ENCODE results near the gene ZNF283.
"Not testable (repeated sequence)": the region's sequence is repeated elsewhere in the genome, so short reads cannot be mapped to it uniquely, and the experiment has no call there.

ZNF283 gene

DNA sequence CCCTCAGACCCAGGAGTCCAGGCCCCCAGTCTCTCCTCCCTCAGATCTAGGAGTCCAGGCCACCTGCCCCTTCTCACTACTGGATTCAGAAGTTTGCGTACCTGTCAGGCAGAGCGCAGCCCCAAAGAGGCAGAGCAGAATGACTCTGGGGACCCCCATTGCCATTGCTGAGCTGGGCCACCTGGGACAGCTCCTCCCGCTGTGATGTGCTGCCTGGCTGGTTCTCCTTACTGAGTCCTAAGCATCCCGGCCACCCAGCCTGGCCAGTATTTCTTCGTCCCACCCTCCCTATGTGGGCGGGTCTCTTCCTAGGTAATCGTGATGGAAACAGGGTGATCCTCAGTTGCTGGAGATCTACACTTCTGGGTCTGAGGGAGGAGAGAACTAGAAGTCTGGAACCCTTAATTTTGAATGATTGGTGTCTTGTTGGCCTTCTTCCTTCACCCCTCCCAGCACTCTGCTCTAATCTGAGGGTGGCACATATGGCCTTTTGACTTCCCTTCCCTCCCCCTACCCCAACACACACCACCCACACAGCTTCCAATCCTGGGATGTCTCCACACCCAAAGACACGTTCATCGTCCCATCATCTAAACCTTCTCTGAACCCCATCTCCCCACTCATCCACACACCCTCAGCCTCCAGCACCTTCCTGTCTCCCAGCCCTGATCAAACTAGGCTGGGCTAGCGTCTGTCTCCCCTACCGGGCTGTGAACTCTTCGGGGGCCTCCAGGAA, 24.7 kb upstream of the ZNF283 start, which contains the start of gene LYPD5:
LYPD5 (minus strand) TSS at position 232 of the 736 bp plus-strand sequence; CDS start at position 165, 67 bp downstream.
- DNase-seq, result no peak

DNA sequence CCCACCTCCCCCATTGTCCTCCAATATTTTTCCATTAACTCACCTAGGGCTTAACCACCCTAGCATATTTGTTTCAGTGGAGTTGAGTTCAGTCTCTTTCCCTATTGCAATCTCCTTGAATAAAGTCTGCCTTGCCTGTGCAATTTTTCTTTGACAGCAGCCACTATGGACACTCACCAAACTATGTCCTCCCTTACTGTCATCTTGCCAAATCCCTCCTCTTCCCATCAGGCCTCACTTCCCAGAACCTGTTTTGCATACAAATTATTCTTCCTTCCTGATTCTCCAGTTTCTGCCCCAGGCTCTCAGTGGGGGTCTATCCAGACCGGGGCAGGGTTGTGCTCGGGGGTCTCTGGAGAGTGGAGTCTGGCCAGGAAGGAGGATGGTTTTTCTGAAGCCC, 22.7 kb upstream of the ZNF283 start:
- DNase-seq, result peak; percentile 62

DNA sequence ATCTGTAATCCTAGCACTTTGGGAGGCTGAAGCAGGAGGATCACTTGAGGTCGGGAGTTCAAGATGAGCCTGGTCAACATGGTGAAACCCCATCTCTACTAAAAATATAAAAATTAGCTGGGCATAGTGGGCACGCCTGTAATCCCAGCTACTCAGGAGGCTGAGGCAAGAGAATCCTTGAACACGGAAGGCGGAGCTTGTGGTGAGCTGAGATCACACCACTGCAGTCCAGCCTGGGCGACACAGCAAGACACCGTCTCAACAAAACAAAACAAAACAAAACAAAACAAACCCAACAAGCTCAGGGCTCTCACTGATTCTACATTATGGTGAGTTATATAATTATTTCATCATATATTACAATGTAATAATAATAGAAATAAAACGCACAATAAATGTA, 20.7 kb upstream of the ZNF283 start:
- DNase-seq, result not testable (repeated sequence)

DNA sequence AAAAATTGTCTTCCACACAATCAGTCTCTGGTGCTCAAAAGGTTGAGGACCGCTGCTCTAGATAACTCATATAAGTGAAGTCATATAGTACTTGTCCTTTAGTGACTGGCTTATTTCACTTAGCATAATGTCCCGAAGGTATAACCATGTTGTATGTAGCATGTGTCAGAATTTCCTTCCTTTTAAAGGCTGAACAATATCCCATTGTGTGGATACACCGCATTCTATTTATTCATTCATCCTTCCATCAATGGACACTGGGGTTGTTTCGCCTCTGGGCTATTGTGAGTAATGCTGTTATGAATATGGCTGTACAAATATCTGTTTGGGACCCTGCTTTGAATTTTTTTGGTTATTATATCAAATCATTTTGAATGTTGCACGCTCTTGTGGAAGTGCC, 20.3 kb upstream of the ZNF283 start:
- DNase-seq, result no peak

DNA sequence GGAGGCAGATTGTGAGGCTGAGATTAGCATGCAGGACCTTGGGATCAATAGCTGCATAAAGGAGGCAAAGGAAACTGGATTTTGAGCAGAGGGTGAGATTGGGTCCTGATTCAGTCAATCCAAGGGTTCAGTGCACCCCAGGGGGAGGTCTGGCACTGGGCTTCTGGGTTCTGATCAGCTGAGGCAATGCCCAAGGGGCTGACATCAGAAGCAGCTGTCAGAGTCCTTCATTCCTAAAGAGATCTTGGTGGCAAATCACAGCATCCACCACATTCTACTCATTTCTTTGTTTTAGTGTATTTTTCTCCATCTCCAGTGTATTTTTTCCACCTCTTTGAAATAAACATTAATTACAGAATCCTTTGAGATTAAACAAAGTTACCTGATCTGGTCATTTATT, 19.5 kb upstream of the ZNF283 start:
- DNase-seq, result no peak

DNA sequence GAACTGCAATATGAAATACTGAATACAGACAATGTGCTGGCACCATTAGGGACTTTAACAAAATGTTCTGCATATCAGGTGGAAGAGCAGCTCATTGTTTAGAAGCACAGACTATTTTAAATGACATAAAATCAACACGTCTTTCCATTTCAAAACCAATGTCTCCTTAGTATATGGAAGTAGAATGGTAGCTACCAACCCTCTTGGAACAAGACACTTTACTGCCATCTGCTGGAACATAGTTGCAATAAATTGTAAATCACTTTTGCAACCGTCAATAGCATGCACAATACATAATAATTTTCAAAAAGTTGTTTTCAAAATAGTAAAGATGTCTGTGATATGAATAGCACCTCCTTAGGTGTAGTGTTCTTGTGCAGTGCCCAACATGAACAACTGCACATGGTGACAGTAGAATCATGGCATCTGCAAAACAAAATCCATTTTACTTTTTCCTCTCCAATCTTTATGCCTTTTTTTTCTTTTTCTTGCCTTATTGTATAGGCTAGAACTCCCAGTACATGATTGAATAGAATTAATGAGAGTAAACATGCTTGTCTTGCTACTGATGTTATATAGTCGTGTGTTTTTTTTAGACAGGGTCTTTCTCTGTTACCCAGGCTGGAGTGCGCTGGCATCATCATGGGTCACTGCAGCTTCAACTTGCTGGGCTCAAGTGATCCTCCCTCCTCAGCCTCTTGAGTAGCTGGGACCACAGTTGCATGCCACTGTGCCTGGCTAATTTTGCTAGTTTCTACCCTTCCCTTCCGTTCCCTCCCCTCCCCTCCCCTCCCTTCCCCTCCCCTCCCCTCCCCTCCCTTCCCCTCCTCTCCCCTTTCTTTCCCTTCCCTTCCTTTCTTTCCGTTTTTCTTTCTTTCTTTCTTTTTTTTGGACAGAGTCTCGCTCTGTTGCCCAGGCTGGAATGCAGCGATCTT, 17.1 kb upstream of the ZNF283 start:
- peak; percentile 63 for DNase-seq

DNA sequence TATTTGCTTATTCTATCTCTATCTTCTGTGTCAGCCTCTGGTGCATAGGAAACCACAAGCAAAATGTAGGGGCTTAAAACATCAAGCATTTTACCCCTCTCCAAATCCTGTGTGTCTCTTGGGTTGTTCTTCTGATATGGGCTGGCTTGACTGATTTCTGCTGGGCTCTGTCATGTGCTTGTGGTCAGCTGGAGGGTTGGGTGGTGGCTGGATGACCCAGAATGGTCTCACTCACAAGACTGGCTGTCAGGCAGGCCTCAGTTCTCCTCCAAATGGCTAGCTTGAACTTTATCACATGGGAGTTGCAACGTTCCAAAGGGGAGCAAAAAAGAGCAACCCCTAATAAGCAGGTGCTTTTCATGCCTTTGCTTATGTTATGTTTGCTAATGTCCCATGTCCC, 15.3 kb upstream of the ZNF283 start:
- no peak for DNase-seq

DNA sequence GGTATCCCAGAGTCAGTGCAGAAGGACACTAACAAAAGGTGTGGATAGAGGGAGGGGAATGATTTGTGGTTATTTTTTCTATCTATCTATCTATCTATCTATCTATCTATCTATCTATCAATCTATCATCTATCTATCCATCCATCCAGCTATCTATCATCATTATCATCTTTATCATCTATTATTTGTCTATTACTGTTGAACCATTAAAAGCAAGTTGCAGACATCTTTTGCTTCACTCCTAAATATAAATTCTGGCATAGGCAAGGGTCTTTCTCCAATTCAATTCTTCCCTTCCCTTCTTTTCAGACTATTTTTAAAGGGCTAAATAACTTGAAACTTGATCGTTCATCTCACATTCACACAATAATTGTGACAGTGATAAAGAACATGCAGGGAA, 14.9 kb upstream of the ZNF283 start:
- DNase-seq, result no peak

DNA sequence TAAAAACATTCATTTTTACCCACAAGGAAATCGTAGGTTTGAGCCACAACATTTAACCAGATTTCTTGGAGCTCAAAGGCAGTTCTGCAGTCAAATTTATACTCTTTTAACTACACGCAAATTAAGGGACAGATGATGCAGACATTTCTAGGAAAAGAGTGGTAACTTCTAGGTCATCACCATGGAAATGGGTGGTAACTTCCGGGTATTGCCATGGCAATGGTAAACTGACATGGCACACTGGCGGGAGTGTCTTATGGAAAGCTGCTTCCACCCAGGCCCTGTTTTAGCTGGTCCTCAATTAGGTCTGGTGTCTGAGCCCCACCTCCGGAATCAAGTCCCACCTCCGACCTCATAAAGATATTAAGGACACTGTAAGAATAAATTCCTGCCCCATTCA, 14.4 kb upstream of the ZNF283 start:
- no peak for DNase-seq

DNA sequence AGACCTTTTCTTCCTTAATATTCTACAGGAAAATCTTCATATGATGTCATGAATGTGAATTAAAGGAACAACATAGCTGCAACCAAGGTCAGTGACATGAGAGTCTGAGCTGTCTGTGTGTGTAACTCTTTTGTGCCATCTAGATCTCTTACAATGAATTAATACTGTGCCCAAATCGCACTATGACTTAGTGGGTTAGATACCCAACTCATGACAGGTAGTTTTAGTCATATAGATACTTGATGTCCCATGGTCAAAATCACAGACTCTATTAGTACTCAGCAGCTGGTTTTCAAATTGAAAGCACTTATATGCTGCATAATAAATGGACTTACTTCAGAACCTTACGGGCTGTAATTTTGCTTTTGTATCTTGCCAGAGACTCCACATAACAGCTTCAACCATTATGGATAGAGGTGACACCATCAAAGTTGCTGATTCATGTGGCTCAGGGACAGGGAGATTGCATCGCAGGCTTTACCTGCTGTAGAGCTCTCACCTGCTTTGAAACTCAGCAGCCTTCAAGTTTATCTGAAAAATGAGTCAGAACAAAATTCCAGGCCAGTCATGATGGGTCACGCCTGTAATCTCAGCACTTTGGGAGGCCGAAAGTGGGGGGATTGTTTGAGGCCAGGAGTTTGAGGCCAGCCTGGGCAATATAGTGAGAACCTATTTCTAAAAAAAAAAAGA, 12.3 kb upstream of the ZNF283 start:
- no peak for DNase-seq

DNA sequence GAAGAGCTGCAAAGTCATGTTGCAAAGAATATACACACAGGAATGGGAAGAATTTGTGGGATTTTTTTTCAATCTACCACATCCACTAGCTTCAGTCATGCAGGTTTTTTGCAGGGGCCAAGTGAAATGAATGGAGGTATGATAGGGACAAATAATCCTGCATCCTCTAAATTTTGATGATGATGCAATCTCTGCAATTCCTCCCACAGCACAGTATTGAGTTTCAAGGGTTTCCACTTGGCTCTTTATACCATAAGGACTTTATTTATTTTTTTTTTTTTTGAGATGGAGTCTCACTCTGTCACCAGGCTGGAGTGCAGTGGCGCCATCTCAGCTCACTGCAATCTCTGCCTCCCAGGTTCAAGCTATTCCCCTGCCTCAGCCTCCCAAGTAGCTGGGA, 9.7 kb upstream of the ZNF283 start:
- not testable (repeated sequence) for DNase-seq

DNA sequence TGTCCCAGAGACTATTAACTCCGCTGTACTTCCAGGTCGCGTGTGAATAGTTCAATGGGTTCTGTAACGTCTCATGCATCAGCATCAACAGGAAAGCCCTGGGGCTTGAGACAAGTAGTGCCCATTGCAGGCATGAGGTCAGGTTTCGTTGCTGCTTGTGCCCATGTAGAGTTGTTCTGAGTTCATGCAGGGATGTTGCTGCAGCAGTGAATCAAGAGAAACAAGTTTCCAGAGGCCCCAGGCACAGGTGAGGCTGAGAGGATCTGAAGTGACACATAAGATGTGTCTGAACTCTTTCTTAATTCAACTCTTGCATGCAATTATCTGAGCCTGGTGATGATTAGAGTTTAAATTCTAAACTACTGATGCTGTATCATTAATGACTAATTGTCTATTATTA, 8.6 kb upstream of the ZNF283 start:
- no peak for DNase-seq

DNA sequence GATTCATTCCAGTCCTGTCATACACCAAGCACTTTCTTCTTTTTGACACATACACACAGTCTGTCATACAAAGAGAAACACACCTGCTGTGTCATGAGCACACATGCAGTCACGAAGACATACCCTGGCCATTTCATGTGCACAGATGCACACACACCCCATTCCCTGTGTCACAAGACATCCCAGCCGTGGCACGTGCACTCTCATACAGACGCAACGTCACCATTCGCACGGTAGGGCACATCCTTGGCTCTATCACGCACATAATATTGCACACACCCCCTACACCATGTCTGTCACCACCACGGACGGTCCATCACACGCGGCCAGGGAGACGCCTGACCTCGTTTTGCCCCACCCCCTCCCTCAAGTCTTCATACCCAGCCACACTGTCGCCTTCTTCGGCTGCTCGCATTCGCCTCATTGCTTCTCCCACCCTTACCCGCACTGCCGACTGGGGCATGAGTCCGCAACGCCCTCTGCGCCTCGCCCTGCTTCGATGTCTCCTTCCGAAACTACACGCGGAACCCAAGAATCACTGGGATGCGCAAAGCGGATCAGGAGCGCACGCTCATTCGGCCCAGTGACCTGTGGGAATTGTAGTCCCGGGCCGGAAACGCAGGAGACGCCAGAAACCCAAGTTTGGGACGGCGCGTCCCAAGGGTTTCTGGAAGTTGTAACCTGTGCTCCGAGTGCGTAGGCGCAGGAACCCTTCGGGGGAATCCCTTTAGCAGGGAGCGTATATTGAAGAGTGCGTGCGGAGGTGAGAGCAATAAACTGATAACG, 6.8 kb upstream of the ZNF283 start:
- no peak for DNase-seq

DNA sequence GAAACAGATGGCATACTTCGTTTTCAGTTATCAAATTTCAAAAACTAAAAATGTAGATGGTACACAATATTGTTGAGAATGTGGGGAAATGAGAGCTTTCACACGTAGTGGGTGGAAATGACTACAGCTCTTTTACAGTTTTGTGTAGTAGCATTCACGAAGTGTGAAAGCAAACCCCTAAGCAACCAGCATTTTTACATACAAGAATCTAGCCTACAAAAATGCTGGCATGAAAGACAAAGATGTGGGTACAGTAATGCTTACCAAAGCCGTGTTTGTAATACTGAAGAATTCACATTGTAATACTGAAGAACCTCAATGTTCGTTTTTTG, 6.3 kb upstream of the ZNF283 start:
- DNase-seq, result no peak

DNA sequence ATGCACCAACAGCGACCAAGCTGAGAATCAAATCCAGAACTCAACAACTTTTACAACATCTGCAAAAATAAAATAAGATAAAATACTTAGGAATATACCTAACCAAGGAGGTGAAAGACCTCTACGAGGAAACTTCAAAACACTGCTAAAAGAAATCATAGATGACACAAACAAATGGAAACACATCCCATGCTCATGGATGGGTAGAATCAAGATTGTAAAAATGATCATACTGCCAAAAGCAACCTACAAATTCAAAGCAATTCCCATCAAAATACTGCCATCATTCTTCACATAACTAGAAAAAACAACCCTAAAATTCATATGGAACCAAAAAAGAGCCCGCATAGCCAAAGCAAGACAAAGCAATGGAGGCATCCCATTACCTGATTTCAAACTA, 3.3 kb upstream of the ZNF283 start:
- DNase-seq, result not testable (repeated sequence)

DNA sequence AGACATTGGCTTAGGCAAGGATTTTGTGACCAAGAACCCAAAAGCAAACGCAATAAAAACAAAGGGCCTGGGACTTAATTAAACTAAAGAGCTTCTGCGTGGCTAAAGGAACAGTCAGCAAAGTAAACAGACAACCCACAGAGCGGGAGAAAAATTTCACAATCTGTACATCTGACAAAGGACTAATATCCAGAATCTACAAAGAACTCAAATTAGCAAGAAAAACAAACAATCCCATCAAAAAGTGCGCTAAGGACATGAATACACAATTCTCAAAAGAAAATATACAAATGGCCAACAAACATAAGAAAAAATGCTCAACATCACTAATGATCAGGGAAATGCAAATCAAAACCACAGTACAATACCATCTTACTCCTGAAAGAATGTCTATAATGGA, 2.5 kb upstream of the ZNF283 start:
- not testable (repeated sequence) for DNase-seq

DNA sequence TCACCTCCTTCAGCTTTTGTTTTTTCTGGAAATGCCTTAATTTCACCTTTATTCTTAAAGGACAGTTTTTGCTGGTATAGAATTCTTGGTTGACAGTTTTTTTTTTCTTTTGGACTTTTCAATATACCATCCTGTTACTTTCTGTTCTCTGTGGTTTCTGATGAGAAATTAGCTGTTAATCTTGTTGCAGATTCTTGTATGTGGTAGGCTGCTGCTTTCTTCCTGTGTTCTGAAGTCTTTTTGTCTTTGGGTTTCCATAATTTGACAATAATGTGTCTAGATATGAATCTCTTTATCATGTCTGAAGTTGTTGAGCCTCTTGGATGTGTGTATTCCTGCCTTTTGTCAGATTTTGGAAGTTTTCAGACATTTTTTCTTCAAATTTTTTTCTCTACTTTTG, 12.0 kb downstream of the ZNF283 start:
- DNase-seq, result no peak

DNA sequence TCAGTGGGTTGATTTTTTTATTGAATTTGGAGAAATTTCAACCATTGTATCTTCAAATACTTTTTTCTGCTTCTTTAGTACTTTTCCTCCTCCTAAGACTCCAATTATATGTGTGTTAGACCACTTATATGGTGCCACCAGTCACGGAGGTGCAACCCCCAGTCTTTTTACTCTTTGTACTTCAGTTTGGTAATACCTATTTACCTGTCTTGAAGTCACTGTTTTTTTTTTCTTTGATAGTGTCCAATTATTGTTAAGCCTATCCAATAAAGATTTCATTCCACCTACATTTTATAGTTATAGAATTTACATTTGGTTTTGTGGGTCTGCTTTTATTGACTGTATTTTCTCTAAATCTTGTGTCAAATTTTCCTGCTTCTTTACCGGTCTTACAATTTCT, 14.9 kb downstream of the ZNF283 start:
- DNase-seq, result no peak

DNA sequence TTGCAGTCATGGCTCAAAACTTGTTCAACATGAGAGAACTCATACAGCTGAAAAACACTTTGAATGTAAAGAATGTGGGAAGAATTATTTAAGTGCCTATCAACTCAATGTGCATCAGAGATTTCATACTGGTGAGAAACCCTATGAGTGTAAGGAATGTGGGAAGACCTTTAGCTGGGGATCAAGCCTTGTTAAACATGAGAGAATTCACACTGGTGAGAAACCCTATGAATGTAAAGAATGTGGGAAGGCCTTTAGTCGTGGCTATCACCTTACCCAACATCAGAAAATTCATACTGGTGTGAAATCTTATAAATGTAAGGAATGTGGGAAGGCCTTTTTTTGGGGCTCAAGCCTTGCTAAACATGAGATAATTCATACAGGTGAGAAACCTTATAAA, 20.1 kb downstream of the ZNF283 start:
- DNase-seq, result no peak

DNA sequence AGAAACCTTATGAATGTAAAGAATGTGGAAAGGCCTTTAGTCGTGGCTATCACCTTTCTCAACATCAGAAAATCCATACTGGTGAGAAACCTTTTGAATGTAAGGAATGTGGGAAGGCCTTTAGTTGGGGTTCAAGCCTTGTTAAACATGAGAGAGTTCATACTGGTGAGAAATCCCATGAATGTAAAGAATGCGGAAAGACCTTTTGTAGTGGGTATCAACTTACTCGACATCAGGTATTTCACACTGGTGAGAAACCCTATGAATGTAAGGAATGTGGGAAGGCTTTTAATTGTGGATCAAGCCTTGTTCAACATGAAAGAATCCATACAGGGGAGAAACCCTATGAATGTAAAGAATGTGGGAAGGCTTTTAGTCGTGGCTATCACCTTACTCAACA, 20.8 kb downstream of the ZNF283 start:
- no peak for DNase-seq

DNA sequence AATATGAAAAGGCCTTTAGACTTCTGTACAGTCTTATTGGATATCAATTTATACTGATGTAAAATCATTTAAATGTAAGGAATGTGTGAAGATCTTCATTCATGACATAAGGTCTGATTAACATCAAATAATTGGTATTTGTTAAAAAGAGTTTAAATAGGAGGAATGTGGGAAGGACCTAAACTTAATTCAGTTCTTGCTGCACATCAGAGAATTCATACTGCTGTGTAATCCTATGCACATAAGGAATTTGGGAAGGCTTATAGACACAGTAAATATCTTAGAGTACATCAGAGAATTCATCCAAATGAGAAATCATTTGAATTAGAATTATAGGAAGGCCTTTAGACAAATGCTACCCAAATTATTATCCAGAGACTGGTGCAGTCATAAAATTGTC, 21.7 kb downstream of the ZNF283 start:
- DNase-seq, result no peak

DNA sequence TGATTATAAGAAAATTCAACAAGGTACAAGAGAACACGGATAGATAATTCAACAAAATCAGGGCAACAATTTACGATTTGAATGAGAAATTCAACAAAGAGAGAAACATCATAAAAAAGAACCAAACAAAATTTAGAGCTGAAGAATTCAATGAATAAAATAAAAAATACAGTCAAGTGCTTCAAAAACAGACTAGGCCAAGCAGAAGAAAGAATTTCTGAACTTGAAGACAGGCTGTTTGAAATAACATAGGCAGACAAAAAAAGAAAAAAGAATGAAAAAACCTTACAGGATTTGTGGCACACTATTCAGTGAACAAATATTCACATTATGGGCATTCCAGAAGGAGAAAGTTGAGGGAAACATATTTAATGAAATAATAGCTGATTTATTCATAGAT, 31.1 kb downstream of the ZNF283 start:
- DNase-seq, result no peak

DNA sequence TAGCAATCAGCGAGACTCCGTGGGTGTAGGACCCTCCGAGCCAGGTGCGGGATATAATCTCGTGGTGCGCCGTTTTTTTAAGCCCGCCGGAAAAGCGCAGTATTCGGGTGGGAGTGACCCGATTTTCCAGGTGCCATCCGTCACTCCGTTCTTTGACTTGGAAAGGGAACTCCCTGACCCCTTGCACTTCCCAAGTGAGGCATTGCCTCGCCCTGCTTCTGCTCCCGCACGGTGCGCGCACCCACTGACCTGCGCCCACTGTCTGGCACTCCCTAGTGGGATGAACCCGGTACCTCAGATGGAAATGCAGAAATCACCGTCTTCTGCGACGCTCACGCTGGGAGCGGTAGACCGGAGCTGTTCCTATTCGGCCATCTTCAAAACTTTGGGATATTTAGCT, 39.8 kb downstream of the ZNF283 start:
- DNase-seq, result not testable (repeated sequence)

Measured in NCI-H2029 treated with DMSO at 0.1 percent for 48 hours (cell line).